Activated T-cell treated with anti-CD3 and anti-CD28 coated beads, Interleukin-2, amount 50 U/mL, for 24 hours (primary cell): ENCODE results near the gene SERINC5.
A peak's percentile ranks its signal among the peaks of the same experiment; 100 is the strongest.
"Not testable (repeated sequence)": the region's sequence is repeated elsewhere in the genome, so short reads cannot be mapped to it uniquely, and the experiment has no call there.

ENCODE experiments used
- DNase-seq: peaks from one replicate; pipeline ENCODE4 v3.0.0-alpha.2; 2020
- H3K27ac Mint-ChIP-seq: 2 replicates; pipeline ENCODE4 v1.8.0; 2020; ENCODE audit warnings: mild to moderate bottlenecking, mixed read lengths
- H3K27me3 Mint-ChIP-seq: 2 replicates; pipeline ENCODE4 v1.8.0; 2020; ENCODE audit warnings: mixed read lengths
- H3K36me3 Mint-ChIP-seq: 2 replicates; pipeline ENCODE4 v1.8.0; 2020; ENCODE audit warnings: low read depth, mixed read lengths
- H3K4me1 Mint-ChIP-seq: 2 replicates; pipeline ENCODE4 v1.8.0; 2020; ENCODE audit warnings: low read depth, mixed read lengths
- H3K4me3 Mint-ChIP-seq: 2 replicates; pipeline ENCODE4 v1.8.0; 2020; ENCODE audit warnings: mild to moderate bottlenecking, moderate library complexity, mixed read lengths
- H3K9me3 Mint-ChIP-seq: 2 replicates; pipeline ENCODE4 v1.8.0; 2020; ENCODE audit warnings: mixed read lengths

SERINC5 gene

GRCh38 chr5:80124121-80124918, 131.5 kb downstream of the SERINC5 start:
- peaks cover 55% of the 10 kb centered on the region for H3K4me1 Mint-ChIP-seq
- H3K9me3 Mint-ChIP-seq, result no peaks in the 10 kb centered on the region
- H3K36me3 Mint-ChIP-seq, result peaks cover 13% of the 10 kb centered on the region
- H3K27me3 Mint-ChIP-seq, result no peaks in the 10 kb centered on the region
- no peak overlapping the region for H3K4me3 Mint-ChIP-seq
- no peak overlapping the region for H3K27ac Mint-ChIP-seq
- no peak for DNase-seq

- peaks cover 53% of the 10 kb centered on the region for H3K4me1 Mint-ChIP-seq
- no peaks in the 10 kb centered on the region for H3K9me3 Mint-ChIP-seq
- H3K27ac Mint-ChIP-seq, result no peak overlapping the region
- DNase-seq, result no peak
- no peaks in the 10 kb centered on the region for H3K27me3 Mint-ChIP-seq
- H3K36me3 Mint-ChIP-seq, result peaks cover 13% of the 10 kb centered on the region
- no peak overlapping the region for H3K4me3 Mint-ChIP-seq
Observed at GRCh38 chr5:80122579-80122978, 133.3 kb downstream of the SERINC5 start.

GRCh38 chr5:80119372-80119771, 136.5 kb downstream of the SERINC5 start:
- Mint-ChIP-seq H3K27ac (no peak overlapping the region), H3K36me3 (peaks cover 18% of the 10 kb centered on the region), H3K4me3 (no peak overlapping the region), H3K27me3 (no peaks in the 10 kb centered on the region), H3K9me3 (peaks cover 3% of the 10 kb centered on the region), H3K4me1 (peaks cover 51% of the 10 kb centered on the region)
- DNase-seq, result peak; percentile 13

GRCh38 chr5:80117446-80117845, 138.4 kb downstream of the SERINC5 start:
- no peak overlapping the region for H3K4me3 Mint-ChIP-seq
- peaks cover 8% of the 10 kb centered on the region for H3K9me3 Mint-ChIP-seq
- peak overlapping the region; percentile 34 for H3K27ac Mint-ChIP-seq
- H3K36me3 Mint-ChIP-seq, result peaks cover 30% of the 10 kb centered on the region
- no peak for DNase-seq
- peaks cover 39% of the 10 kb centered on the region for H3K4me1 Mint-ChIP-seq
- no peaks in the 10 kb centered on the region for H3K27me3 Mint-ChIP-seq

GRCh38 chr5:80116465-80116864, 139.4 kb downstream of the SERINC5 start:
- H3K4me3 Mint-ChIP-seq, result no peak overlapping the region
- peak overlapping the region; percentile 55 for H3K27ac Mint-ChIP-seq
- H3K36me3 Mint-ChIP-seq, result peaks cover 33% of the 10 kb centered on the region
- DNase-seq, result no peak
- peaks cover 35% of the 10 kb centered on the region for H3K4me1 Mint-ChIP-seq
- peaks cover 8% of the 10 kb centered on the region for H3K9me3 Mint-ChIP-seq
- no peaks in the 10 kb centered on the region for H3K27me3 Mint-ChIP-seq

GRCh38 chr5:80116000-80116399, 139.8 kb downstream of the SERINC5 start:
- H3K9me3 Mint-ChIP-seq, result peaks cover 8% of the 10 kb centered on the region
- H3K4me3 Mint-ChIP-seq, result no peak overlapping the region
- H3K27ac Mint-ChIP-seq, result peak overlapping the region; percentile 55
- no peak for DNase-seq
- H3K36me3 Mint-ChIP-seq, result peaks cover 33% of the 10 kb centered on the region
- peaks cover 35% of the 10 kb centered on the region for H3K4me1 Mint-ChIP-seq
- no peaks in the 10 kb centered on the region for H3K27me3 Mint-ChIP-seq

- Mint-ChIP-seq H3K27ac (peak overlapping the region; percentile 61), H3K27me3 (no peaks in the 10 kb centered on the region), H3K4me1 (peaks cover 40% of the 10 kb centered on the region), H3K9me3 (peaks cover 8% of the 10 kb centered on the region), H3K4me3 (no peak overlapping the region), H3K36me3 (peaks cover 35% of the 10 kb centered on the region)
- no peak for DNase-seq
Observed at GRCh38 chr5:80114860-80115259, 141.0 kb downstream of the SERINC5 start.

- H3K27me3 Mint-ChIP-seq, H3K27ac Mint-ChIP-seq, H3K9me3 Mint-ChIP-seq, DNase-seq, H3K4me3 Mint-ChIP-seq: not testable (repeated sequence)
- peaks cover 23% of the 10 kb centered on the region for H3K4me1 Mint-ChIP-seq
- peaks cover 29% of the 10 kb centered on the region for H3K36me3 Mint-ChIP-seq
Observed at GRCh38 chr5:80111376-80111990, 144.4 kb downstream of the SERINC5 start.

- no peaks in the 10 kb centered on the region for H3K27me3 Mint-ChIP-seq
- peaks cover 16% of the 10 kb centered on the region for H3K4me1 Mint-ChIP-seq
- peak; percentile 27 for DNase-seq
- peak overlapping the region; percentile 26 for H3K27ac Mint-ChIP-seq
- H3K36me3 Mint-ChIP-seq, result peaks cover 23% of the 10 kb centered on the region
- H3K4me3 Mint-ChIP-seq, result no peak overlapping the region
- H3K9me3 Mint-ChIP-seq, result peaks cover 9% of the 10 kb centered on the region
Observed at GRCh38 chr5:80109646-80110478, 146.0 kb downstream of the SERINC5 start.

GRCh38 chr5:80106916-80107315, 148.9 kb downstream of the SERINC5 start:
- Mint-ChIP-seq H3K36me3 (peaks cover 2% of the 10 kb centered on the region), H3K27me3 (no peaks in the 10 kb centered on the region), H3K4me1 (peaks cover 32% of the 10 kb centered on the region), H3K27ac (no peak overlapping the region), H3K9me3 (peaks cover 2% of the 10 kb centered on the region), H3K4me3 (no peak overlapping the region)
- DNase-seq, result no peak

- peaks cover 2% of the 10 kb centered on the region for H3K9me3 Mint-ChIP-seq
- peaks cover 1% of the 10 kb centered on the region for H3K36me3 Mint-ChIP-seq
- no peaks in the 10 kb centered on the region for H3K27me3 Mint-ChIP-seq
- DNase-seq, result peak; percentile 25
- peaks cover 38% of the 10 kb centered on the region for H3K4me1 Mint-ChIP-seq
- no peak overlapping the region for H3K27ac Mint-ChIP-seq
- H3K4me3 Mint-ChIP-seq, result no peak overlapping the region
Observed at GRCh38 chr5:80105698-80106439, 150.0 kb downstream of the SERINC5 start.

GRCh38 chr5:80103371-80103770, 152.5 kb downstream of the SERINC5 start:
- Mint-ChIP-seq H3K27ac (no peak overlapping the region), H3K4me3 (no peak overlapping the region), H3K4me1 (peaks cover 36% of the 10 kb centered on the region), H3K27me3 (no peaks in the 10 kb centered on the region), H3K9me3 (peaks cover 2% of the 10 kb centered on the region), H3K36me3 (no peaks in the 10 kb centered on the region)
- peak; percentile 27 for DNase-seq

GRCh38 chr5:80101993-80102392, 153.9 kb downstream of the SERINC5 start:
- peaks cover 35% of the 10 kb centered on the region for H3K4me1 Mint-ChIP-seq
- H3K9me3 Mint-ChIP-seq, result peaks cover 2% of the 10 kb centered on the region
- DNase-seq, result no peak
- H3K27me3 Mint-ChIP-seq, result no peaks in the 10 kb centered on the region
- H3K4me3 Mint-ChIP-seq, result no peak overlapping the region
- no peaks in the 10 kb centered on the region for H3K36me3 Mint-ChIP-seq
- no peak overlapping the region for H3K27ac Mint-ChIP-seq

- Mint-ChIP-seq H3K27me3 (no peaks in the 10 kb centered on the region), H3K36me3 (no peaks in the 10 kb centered on the region), H3K9me3 (no peaks in the 10 kb centered on the region), H3K4me1 (peaks cover 23% of the 10 kb centered on the region), H3K27ac (no peak overlapping the region), H3K4me3 (no peak overlapping the region)
- no peak for DNase-seq
Observed at GRCh38 chr5:80097451-80097850, 158.4 kb downstream of the SERINC5 start.
